Activated CD4-positive, alpha-beta T cell treated with anti-CD3 and anti-CD28 coated beads, Interleukin-2, amount 50 U/mL, for 48 hours (primary cell): ENCODE measurements around the gene TAF10.

Experiments used
- DNase-seq, 2 experiments: peaks; one replicate each; pipeline ENCODE4 v3.0.0-alpha.2; 2020

The TAF10 gene

GRCh38 chr11:6640036-6640984 is 28.3 kb upstream of the TAF10 start:
- DNase-seq: no peak

DNA sequence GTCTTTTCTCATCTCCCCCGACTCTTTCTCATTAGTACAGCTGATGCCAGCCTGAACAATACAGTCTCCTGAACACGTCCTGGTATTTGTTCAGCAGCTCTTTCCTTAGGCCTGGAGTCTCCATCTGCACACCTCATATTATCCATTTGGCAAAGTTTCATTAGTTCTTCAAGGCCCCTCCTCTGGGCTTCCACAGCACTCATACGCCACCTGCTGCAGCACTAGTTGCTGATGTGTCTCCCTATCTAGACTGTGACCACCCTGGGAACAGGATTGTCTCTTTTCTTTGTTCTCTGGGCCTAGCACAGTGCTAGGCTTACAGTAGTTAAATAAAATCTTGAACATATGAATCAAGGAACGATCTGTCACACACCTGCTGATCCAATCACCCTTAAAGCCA is 26.4 kb upstream of the TAF10 start:
- no peak for DNase-seq

DNA sequence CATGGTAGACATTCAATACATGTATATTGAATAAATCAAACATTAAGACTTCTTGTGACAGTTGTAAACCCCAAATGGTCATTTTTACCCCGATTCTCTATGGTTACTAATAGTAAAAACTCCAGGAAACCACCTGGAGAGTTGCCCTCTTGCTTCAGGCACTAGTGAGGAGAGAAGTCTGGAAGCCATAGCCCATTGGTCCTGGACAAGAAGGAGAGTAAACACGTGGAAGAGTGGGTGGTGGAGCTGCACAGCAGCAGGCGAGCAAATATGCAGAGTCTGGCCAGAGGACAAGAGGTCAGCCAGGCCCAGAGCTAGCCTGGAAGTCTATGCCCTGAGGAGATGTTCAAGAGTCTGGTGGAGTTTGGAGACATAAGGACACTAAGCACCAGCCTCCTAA is 25.9 kb upstream of the TAF10 start:
- DNase-seq: no peak

DNA sequence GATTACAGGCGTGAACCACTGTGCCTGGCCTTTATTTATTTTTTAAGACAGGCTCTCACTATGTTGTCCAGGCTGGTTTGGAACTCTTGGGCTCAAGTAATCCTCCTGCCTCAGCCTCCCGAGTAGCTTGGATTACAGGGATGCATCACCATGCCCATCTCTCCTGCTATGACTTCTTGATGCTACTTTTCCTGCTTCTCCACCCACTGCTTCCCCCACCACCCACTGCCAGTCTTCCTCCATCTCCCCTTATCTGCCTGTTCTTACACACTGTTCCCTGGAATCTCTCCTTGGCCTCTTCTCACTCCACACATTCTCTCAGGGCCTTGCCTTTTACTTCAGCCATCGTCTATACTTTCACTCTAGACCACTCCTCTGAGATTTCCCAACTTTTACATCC is 24.5 kb upstream of the TAF10 start:
- DNase-seq: no peak

DNA sequence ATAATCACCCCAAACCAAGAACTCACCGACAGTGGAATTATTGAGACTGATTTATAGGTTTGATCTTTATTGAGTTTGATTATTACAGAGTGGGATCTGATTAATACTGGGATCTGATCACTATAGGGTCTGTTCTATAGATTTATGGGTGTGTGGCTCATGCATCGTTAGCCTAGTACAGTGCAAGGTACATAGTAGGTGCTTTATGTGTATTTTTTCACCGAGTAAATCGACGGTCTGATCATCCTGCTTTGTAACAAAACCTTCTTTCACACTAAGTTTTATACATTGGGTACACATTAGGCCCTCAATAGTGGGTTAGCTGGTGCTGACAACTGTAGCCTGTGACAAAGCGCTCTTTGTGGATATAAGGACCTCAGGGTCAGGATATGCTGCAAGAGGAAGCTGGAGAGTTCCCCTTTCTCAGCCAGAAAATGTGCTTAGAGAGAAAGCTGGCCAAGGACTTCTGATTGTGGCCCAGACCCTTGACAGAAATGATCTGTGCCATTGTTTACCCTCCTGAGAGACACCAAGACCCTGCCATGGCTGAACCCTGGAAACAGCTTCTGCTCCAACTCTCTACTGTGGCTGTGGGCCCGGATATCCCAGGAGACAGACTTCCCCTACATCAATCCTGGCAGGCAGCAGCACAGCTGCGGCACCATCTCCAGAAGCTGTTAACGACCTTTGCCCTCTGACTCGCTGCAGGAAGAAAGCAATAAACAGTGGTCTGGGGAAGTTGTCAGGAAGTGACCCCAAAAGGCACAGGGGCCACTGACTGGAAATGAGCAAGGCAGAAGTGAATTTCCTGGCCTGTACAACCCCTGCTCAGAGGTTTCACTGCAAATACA is 23.3 kb upstream of the TAF10 start:
- no peak for DNase-seq

DNA sequence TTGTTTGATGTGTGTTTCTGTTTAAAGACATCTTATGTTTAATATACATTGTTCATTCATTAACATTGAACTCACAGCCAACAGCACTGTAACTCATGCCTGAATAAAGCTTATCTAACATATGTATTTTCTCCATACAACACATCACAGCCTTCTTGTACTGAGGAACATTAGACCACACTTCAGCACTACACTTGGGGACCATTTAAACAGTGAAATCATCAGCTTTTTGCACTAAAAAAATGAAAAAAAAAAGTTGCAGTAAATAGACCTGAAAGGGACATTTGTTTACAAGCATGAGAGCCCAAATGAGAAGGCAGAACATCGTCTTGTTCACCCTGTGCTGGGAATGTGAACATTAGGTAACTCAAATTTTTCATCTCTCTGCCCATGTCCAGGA is 22.5 kb upstream of the TAF10 start:
- no peak for DNase-seq

DNA sequence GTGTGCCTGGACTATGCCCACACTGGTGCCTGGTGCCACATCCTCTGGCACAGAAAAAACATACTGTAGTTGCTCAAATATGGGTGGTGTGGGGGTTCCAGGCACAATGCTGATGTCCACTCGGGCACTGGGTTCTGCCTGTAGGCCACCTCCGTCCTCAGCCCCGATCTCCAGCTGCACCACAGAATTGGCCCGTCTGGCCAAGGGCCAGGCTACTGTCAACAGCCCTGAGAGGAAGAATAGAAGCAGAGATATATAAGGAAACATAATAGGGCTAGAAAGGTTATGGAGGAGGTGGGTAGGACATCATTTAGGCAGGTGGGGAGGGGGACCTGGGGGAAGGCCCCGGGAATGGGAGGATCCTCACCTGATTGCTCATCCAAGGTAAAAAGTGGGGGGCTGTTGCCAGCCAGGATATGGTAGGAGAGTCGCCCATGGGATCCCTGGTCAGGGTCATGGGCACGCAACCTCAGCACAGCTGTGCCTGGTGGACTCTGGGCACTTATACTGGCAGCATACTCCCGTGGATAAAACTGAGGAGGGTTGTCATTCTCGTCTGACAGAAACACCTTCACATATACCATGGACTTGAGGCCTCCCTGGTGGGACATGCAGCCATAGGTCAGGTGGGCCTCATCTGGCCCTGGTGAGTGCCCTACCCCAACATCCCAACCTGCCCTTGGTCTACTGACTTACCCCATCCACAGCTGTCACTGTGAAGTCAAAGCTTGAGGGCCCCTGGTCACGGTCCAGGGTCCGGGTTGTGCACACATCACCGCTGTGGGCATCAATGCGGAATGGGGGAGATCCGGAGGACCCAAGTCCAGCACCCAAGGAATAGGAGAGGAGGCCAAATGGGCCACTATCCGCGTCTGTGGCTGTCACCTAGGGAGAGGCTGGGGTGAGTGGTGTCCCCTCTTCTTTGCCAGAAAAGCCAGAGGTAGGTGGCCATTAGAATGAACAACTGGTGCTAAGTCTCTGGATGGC is 21.7 kb upstream of the TAF10 start:
- DNase-seq: no peak

- DNase-seq: no peak
Measured at GRCh38 chr11:6632116-6633073, 20.4 kb upstream of the TAF10 start.

- no peak for DNase-seq
Measured at GRCh38 chr11:6631361-6631890, 19.4 kb upstream of the TAF10 start.

DNA sequence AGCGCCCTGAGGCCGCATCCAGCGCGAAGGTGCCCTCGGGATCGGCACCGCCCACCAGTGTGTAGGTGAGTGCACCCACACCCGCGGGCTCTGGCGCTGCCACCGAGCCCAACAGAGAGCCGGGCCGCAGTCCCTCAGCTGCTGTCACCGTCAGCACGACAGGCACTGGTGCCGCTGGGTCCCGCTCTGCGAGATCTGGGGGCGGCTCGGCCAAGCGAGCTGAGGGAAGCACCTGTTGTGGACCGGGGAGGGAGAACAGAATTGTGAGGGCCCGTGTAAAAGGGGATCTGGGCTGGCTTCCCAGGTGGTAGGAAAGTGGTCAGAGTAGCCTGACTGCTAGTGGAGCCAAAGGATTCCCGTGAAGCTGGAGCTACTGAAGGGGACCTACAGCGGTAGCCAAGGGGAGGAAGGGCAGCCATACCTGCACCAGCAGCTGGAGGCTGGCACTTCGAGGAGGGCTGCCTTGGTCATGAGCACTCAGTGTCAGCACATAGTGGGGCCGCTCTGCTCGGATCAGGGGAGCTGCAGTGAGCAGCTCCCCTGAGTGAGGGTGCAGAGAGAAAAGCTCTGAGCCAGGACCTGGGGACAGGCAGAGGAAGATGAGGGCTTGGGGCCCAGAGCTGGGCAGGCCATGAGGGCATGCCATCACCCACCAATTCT is 18.7 kb upstream of the TAF10 start:
- no peak for DNase-seq

DNA sequence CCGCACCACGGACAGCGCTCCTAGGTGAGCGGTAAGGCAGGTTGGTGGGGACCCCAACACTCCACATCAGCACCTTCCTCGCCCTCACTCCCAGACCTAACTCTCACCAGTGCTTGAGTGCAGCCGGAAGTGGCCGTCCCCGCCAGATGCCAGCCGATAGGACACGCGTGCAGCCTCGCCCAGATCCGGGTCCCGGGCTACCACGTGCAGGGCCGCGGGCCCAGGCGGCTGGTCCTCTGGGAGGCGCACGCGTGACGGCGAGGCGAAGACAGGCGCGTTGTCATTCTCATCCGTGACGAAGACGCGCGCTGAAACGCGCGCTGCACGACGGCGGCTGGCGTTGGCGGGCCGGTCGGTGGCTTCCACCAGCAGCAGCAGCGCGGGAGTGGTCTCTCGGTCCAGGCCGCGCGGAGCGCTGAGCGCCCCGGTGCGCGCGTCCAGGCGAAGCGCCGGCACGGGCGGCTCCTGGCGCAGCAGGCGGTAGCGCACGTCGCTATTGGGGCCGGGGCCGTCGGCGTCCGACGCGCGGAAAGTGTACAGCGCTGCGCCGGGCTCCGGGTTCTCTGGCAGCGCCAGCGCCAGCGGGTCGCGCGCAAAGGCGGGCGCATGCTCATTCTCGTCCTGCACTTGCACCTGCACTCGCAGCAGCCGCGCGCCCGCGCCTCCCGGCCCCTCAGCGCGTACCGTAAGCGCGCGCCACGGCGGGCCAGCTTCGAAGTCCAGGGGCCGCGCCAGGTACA is 18.0 kb upstream of the TAF10 start:
- DNase-seq: no peak

- DNase-seq: no peak
Measured at GRCh38 chr11:6629573-6629891, 17.5 kb upstream of the TAF10 start.

DNA sequence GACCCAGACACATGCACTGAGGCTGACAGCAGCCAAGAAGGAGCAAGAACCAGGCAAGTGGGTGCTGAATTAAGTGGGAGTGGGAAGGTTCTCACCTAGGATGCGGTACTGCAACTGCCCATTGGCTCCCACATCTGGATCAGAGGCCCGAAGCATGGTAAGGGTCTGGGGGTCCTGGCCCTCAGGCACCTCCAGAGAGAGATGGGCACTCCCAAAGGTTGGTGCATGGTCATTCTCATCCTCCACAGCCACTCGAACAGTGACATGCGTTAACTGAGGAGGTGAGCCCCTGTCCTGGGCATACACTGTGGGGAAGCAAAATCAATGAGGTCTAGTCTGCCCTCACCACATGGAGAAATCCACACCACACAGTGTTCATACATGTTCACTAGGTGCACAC is 16.5 kb upstream of the TAF10 start:
- DNase-seq: no peak

- no peak for DNase-seq
Measured at GRCh38 chr11:6627762-6628241, 15.8 kb upstream of the TAF10 start.

DNA sequence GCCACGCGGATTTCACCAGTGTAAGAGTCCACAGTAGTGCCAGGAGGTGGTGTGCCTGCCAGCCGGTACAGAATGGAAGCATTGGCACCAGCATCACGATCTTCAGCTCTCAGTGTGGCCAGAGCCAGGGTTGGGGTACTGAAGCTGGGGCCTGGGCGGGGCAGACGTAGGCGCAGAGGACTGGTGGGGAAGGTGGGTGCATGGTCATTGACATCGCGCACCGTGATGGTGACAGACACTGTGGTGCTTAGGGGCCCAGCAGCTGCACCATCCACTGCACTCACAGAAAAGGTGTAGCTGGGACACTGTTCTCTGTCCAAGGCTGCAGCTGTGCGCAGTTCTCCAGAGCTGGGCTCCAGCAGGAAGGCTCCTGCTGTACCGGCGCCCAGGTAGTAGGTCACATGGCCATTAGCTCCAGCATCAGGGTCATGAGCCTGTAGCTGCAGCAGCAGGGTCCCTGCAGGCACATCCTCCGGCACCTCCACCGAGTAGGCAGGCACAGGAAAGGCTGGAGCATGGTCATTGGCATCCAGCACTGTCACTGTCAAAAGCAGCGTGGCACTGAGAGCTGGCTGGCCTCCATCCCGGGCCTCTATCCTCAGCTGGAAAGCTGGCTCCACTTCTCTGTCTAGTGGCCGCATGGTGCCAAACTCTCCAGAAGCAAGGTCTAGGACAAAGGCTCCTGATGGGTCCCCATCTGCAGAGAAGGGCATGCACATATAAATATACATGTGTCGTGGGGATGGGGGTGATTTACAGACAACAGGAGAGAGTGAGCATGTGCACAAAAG is 15.2 kb upstream of the TAF10 start:
- no peak for DNase-seq

DNA sequence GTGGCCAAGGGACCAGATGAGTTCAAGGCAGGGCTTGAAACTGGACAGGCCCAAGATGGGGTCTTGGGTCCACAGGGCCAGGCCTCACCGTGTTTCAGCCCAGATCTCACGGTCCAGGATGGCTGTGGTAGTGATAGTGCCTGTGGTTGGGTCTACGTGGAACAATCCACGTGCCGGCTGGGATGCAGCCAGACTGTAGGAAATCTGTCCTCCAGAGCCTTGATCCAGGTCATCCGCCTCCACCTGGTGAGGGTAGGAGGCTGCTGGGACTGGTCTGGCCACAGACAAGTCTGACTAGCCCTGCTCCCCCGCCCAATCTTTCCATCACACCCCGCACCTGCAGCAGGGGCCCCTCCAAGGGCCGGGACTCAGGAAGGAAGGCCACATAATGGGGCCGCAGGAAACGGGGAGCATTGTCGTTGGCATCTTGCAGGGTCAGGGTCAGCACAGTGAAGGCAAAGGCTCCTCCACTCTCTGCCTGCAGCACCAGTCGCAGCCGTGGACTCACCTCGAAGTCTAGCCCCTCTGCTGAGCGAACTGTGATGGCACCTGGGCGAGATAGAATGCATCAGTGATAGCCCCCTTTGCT is 13.9 kb upstream of the TAF10 start:
- DNase-seq: no peak

DNA sequence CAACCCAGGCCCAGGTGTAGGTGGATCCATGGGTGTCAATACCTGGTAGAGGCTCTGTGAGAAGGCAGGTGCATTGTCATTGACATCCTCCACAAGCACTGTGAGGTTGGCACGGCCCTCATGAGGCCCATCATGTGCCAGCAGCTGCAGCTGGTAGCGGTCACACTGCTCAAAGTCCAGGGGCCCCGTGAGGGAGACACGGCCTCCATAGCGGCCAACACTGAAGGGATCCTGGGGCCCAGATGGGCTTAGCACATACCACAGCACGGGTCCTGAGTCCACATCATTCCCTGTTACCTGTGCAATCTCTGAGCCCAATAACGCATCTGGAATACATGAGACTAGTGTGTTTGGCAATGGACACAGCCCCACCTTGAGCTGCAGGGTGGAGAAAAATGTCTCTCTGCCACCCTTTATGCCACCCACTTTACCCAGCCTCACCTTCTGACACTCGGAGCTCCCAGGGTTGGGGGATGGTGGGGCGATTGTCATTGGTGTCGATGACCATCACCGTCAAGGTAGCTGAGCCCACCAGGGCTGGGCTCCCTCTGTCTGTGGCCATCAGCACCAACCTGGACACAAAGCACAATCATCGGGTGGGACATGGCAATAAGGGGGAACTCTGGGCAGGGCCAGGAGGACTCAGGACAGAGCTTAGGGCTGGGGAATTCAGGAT is 13.3 kb upstream of the TAF10 start:
- DNase-seq: no peak
